ENCODE data around the gene SELENBP1. TPM values are rescaled to one million over a fixed set of nuclear protein-coding genes. Genes with fewer than 3 reads are reported as not detected.

The SELENBP1 gene
- total and polyA plus RNA-seq, 9 of the 15 experiments (the other 6 are each of a cell fraction or from before 2014, with no cell fraction given), result 25.8 to 81.2 (median 47.1) TPM

- Histone ChIP-seq H3K9me3 (replicated peaks; ENCODE audit: control insufficient read depth, insufficient read depth, low read depth, low read length) (no peaks in the 10 kb centered on the region), H3K9me1 (ENCODE audit: control insufficient read depth, insufficient read depth, low read length) (no peaks in the 10 kb centered on the region), H3K27me3 (ENCODE audit: control insufficient read depth in 2 of 2, insufficient read depth in 2 of 2, low read length in 2 of 2) (no peaks in the 10 kb centered on the region), H2AFZ (ENCODE audit: low read depth, low read length) (peak overlapping the region; percentile 97), H3K4me2 (ENCODE audit: insufficient read depth, low read length) (peak overlapping the region; percentile 97), H3K9ac (ENCODE audit: insufficient read depth in 1 of 2, low read depth in 2 of 2, low read length in 2 of 2) (peak overlapping the region; percentile 72 to 94), H3K4me1 (replicated peaks in 1 of 2; ENCODE audit: control insufficient read depth in 2 of 2, insufficient read depth in 2 of 2, low read length in 2 of 2) (peaks cover 3 to 26% of the 10 kb centered on the region in 2 experiments; a peak in 3 of 5 replicates), H4K20me1 (replicated peaks; ENCODE audit: control insufficient read depth, insufficient read depth, low read length) (0 out of 2 replicates have a peak, but pooled peaks cover 5% of the 10 kb centered on the region), H3K4me3 (peak overlapping the region; percentile 55), H3K27ac (ENCODE audit: extremely low read depth, low read depth, low read length) (peak overlapping the region; percentile 86), H3K36me3 (ENCODE audit: control insufficient read depth, insufficient read depth, low read length) (peaks cover 18% of the 10 kb centered on the region), H3K79me2 (ENCODE audit: control insufficient read depth, insufficient read depth, low read length) (peaks cover 31% of the 10 kb centered on the region)
- BruUV-seq (replicated peaks), result TSS peak; percentile 93
- intact Hi-C loops (cut with micrococcal nuclease) (loop anchor here (1.0 kb wide), 1 partner anchor 17 kb away; no protein-coding TSS in a partner anchor), in situ Hi-C loops (cut with MboI) (no loop called here)
- FAIRE-seq, result peak; percentile 52
- ChIA-PET POLR2A (interaction anchor here (0.7 to 12.6 kb wide), 14 partner anchors 8 to 438 kb away, joined by 3 to 156 read pairs (median 6); partner anchors contain the start of genes PSMB4 and PSMD4), CTCF (ENCODE audit: low intra/inter-chr PET ratio) (no interaction called here)
- ATAC-seq, result peak; percentile 57
- peak; percentile 36 to 63 (median 40) for DNase-seq (ENCODE audit: extremely low read depth in 1 of 4, low spot score in 3 of 4)
- WGBS (ENCODE audit: insufficient coverage, low coverage, missing lambda C conversion rate), result 3% methylated on average over 34 of the region's 34 CpGs
- TF ChIP-seq FOXO4 (CRISPR knock-in tag; IDR thresholded peaks at IDR 0.05) (no peak), MGA (IDR thresholded peaks at IDR 0.05) (0 out of 2 replicates have a peak, but pooled peaks have one; percentile 46), ZC3H4 (CRISPR knock-in tag; IDR thresholded peaks at IDR 0.05; ENCODE audit: borderline replicate concordance) (0 out of 2 replicates have a peak, but pooled peaks have one; percentile 67), MCM3 (IDR thresholded peaks at IDR 0.05) (no peak)
These were observed 44.4 kb downstream of the SELENBP1 start for GRCh38 chr1:151327903-151328674.
